ENCODE data around the gene BARHL1.

The BARHL1 gene

GRCh38 chr9:132582276-132582785 is at the start of gene BARHL1:
Gene BARHL1 (plus strand): TSS chr9:132582606. CDS start chr9:132582798, 192 bp downstream.
- no peak for DNase-seq (ENCODE audit: low read depth, low spot score)

GRCh38 chr9:132534832-132535231 is 47.6 kb upstream of the BARHL1 start:
- no peak for DNase-seq (ENCODE audit: low read depth, low spot score)

- DNase-seq (ENCODE audit: low read depth, low spot score): no peak
Measured at GRCh38 chr9:132536124-132536523, 46.3 kb upstream of the BARHL1 start.

GRCh38 chr9:132537352-132537751 is 45.1 kb upstream of the BARHL1 start:
- DNase-seq (ENCODE audit: low read depth, low spot score): no peak

- no peak for DNase-seq (ENCODE audit: low read depth, low spot score)
Measured at GRCh38 chr9:132538071-132538470, 44.3 kb upstream of the BARHL1 start.

- no peak for DNase-seq (ENCODE audit: low read depth, low spot score)
Measured at GRCh38 chr9:132539096-132539495, 43.3 kb upstream of the BARHL1 start.

GRCh38 chr9:132541051-132541450 is 41.4 kb upstream of the BARHL1 start:
- DNase-seq (ENCODE audit: low read depth, low spot score): no peak

GRCh38 chr9:132541870-132542830 is 40.3 kb upstream of the BARHL1 start:
- DNase-seq (ENCODE audit: low read depth, low spot score): no peak

- DNase-seq (ENCODE audit: low read depth, low spot score): no peak
Measured at GRCh38 chr9:132543251-132543650, 39.2 kb upstream of the BARHL1 start.

GRCh38 chr9:132543960-132544359 is 38.4 kb upstream of the BARHL1 start:
- DNase-seq (ENCODE audit: low read depth, low spot score): no peak

- DNase-seq (ENCODE audit: low read depth, low spot score): no peak
Measured at GRCh38 chr9:132545578-132545977, 36.8 kb upstream of the BARHL1 start.

- DNase-seq (ENCODE audit: low read depth, low spot score): no peak
Measured at GRCh38 chr9:132546148-132547051, 36.0 kb upstream of the BARHL1 start.

- no peak for DNase-seq (ENCODE audit: low read depth, low spot score)
Measured at GRCh38 chr9:132547052-132547431, 35.4 kb upstream of the BARHL1 start.

- DNase-seq (ENCODE audit: low read depth, low spot score): no peak
Measured at GRCh38 chr9:132547436-132547835, 35.0 kb upstream of the BARHL1 start.

GRCh38 chr9:132547976-132548730 is 34.3 kb upstream of the BARHL1 start:
- DNase-seq (ENCODE audit: low read depth, low spot score): no peak

- no peak for DNase-seq (ENCODE audit: low read depth, low spot score)
Measured at GRCh38 chr9:132548751-132549640, 33.4 kb upstream of the BARHL1 start.

GRCh38 chr9:132551556-132551955 is 30.9 kb upstream of the BARHL1 start:
- DNase-seq (ENCODE audit: low read depth, low spot score): no peak

GRCh38 chr9:132552041-132552440 is 30.4 kb upstream of the BARHL1 start:
- no peak for DNase-seq (ENCODE audit: low read depth, low spot score)

- DNase-seq (ENCODE audit: low read depth, low spot score): no peak
Measured at GRCh38 chr9:132554755-132555154, 27.7 kb upstream of the BARHL1 start.

- no peak for DNase-seq (ENCODE audit: low read depth, low spot score)
Measured at GRCh38 chr9:132555528-132555927, 26.9 kb upstream of the BARHL1 start.

Measured in brain pericyte (primary cell).